Muscle of leg (tissue), 11 donors: ENCODE measurements around the gene KATNIP. TPM values are rescaled to one million over a fixed set of nuclear protein-coding genes. Genes with fewer than 3 reads are reported as not detected.

Experiments
- DNase-seq: peaks from one replicate; pipeline ENCODE4 v3.0.0; 2013
- H3K27ac ChIP-seq: one replicate; pipeline ENCODE4 v1.5.1; 2013; ENCODE audit warnings: mild to moderate bottlenecking, low read length, control low read depth
- H3K27me3 ChIP-seq: one replicate; pipeline ENCODE4 v1.6.1; 2013; ENCODE audit warnings: low read length; ENCODE audit not compliant: control insufficient read depth, insufficient read depth
- H3K36me3 ChIP-seq: one replicate; pipeline ENCODE4 v1.6.1; 2013; ENCODE audit warnings: low read length; ENCODE audit not compliant: control insufficient read depth, insufficient read depth
- H3K4me1 ChIP-seq: one replicate; pipeline ENCODE4 v1.6.1; 2013; ENCODE audit warnings: low read length; ENCODE audit not compliant: control insufficient read depth, insufficient read depth
- H3K4me3 ChIP-seq: one replicate; pipeline ENCODE4 v1.5.1; 2013; ENCODE audit warnings: low read length, control low read depth
- H3K9me3 ChIP-seq: replicated peaks from 2 replicates; pipeline ENCODE4 v1.6.1; 2013; ENCODE audit warnings: low read depth, low read length; ENCODE audit not compliant: control insufficient read depth
- WGBS: methylation state at CpG from one replicate; pipeline ENCODE4 v1.1.5; 2013; ENCODE audit warnings: missing lambda C conversion rate; ENCODE audit not compliant: insufficient coverage; 5-methylcytosine and 5-hydroxymethylcytosine counted together
- polyA plus RNA-seq, 8 donors: library from polyadenylated mRNA; unstranded; fragments of 120-200 nt; gene quantifications; one replicate each; pipeline versions ENCODE4 v1.2.1 to v1.2.3, GENCODE V29; 2013; ENCODE audit warnings: inconsistent platforms in 1 of 8, low replicate concordance in 1 of 8; ENCODE audit not compliant: insufficient read length in 8 of 8, insufficient read depth in 1 of 8
- total RNA-seq: library from RNA; stranded (reverse); fragments of 120-200 nt; gene quantifications from one replicate; pipeline ENCODE4 v1.2.4, GENCODE V29; 2013

Gene KATNIP
- total and polyA plus RNA-seq, 9 donors: 6.3 to 8.9 (median 6.6) TPM

- whole genome bisulfite sequencing: 86% methylated on average over 6 of the region's 11 CpGs
- Histone ChIP-seq H3K9me3 (peaks cover 4% of the 10 kb centered on the region), H3K4me1 (peaks cover 17% of the 10 kb centered on the region), H3K4me3 (no peak overlapping the region), H3K36me3 (peaks cover 77% of the 10 kb centered on the region), H3K27me3 (no peaks in the 10 kb centered on the region), H3K27ac (no peak overlapping the region)
- DNase-seq: no peak
These were observed 33.6 kb upstream of the KATNIP start for GRCh38 chr16:27516365-27516764.

GRCh38 chr16:27517664-27518063, 32.3 kb upstream of the KATNIP start:
- peaks cover 18% of the 10 kb centered on the region for H3K4me1 ChIP-seq
- DNase-seq: no peak
- no peak overlapping the region for H3K4me3 ChIP-seq
- H3K27ac ChIP-seq: no peak overlapping the region
- H3K36me3 ChIP-seq: peaks cover 66% of the 10 kb centered on the region
- H3K27me3 ChIP-seq: no peaks in the 10 kb centered on the region
- WGBS: 87% methylated on average over 5 of the region's 7 CpGs
- H3K9me3 ChIP-seq: peaks cover 4% of the 10 kb centered on the region

DNA sequence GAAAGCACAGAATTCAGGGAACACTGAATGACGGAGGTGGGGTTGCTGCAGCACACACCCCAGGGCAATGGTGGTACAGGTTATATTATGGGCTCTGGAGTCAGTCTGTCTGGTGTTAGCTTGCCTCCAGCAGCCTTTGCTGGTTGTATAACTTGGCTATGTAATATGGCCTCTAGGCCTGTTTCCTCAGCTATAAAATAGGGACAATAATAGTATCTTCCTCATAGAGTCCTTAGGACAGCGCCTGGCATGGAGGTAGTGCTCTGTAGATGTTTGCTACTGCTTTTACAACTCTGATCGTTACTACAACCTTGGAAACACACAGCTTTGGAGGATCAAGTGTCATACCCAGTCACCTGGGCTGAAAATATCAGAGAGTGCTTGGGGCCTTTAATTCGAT, 31.7 kb upstream of the KATNIP start:
- peaks cover 18% of the 10 kb centered on the region for H3K4me1 ChIP-seq
- WGBS: 80% methylated on average over 2 of the region's 4 CpGs
- no peak for DNase-seq
- H3K27ac ChIP-seq: peak overlapping the region; percentile 15
- no peak overlapping the region for H3K4me3 ChIP-seq
- no peaks in the 10 kb centered on the region for H3K27me3 ChIP-seq
- peaks cover 4% of the 10 kb centered on the region for H3K9me3 ChIP-seq
- H3K36me3 ChIP-seq: peaks cover 62% of the 10 kb centered on the region

DNA sequence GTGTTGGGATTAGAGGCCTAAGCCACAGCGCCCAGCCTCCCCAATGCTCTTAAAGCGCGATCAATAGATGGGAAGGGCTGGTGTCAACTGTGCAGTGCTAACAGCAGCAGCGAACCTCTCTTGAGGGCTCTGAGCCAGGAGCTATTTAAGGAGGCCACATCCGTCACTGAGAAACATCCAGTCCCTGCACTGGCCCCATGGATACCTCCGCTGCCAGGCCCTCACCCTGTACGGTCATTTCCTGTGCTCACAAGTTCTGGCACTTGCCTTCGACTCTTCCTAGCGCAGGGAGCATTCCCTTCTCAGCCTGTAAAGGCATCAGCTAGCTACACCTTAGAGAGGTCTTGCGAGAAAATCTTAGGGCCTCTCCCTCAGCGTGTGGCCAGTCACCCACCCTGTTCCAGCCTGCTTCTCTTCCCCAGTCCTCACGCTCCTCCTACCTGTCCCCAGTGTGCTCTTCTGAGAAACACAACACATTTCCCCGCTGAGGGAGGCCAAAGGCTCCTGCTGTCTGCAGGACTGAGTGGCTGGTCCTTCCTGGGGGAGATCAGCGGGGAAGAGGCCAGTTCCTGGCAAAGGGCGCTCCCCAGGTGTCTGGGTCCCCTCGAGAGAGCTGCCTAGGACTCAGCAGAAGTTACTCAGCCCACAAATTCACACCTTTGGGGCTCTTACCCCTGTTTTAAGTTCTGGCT, 28.8 kb upstream of the KATNIP start:
- H3K4me3 ChIP-seq: no peak overlapping the region
- H3K4me1 ChIP-seq: peaks cover 18% of the 10 kb centered on the region
- H3K9me3 ChIP-seq: peaks cover 12% of the 10 kb centered on the region
- peak; percentile 83 for DNase-seq
- H3K27ac ChIP-seq: peak overlapping the region; percentile 88
- H3K36me3 ChIP-seq: peaks cover 61% of the 10 kb centered on the region
- 41% methylated on average over 14 of the region's 16 CpGs for WGBS
- no peaks in the 10 kb centered on the region for H3K27me3 ChIP-seq

GRCh38 chr16:27522173-27522707, 27.7 kb upstream of the KATNIP start:
- Histone ChIP-seq H3K27me3 (no peaks in the 10 kb centered on the region), H3K9me3 (peaks cover 13% of the 10 kb centered on the region), H3K36me3 (peaks cover 62% of the 10 kb centered on the region), H3K27ac (no peak overlapping the region), H3K4me1 (peaks cover 16% of the 10 kb centered on the region), H3K4me3 (no peak overlapping the region)
- no CpG with 5 or more reads among the region's 6 CpGs for WGBS
- no peak for DNase-seq

GRCh38 chr16:27526180-27526579, 23.8 kb upstream of the KATNIP start:
- Histone ChIP-seq H3K27me3 (no peaks in the 10 kb centered on the region), H3K4me3 (no peak overlapping the region), H3K27ac (no peak overlapping the region), H3K4me1 (peaks cover 7% of the 10 kb centered on the region), H3K36me3 (peaks cover 76% of the 10 kb centered on the region), H3K9me3 (peaks cover 13% of the 10 kb centered on the region)
- peak; percentile 50 for DNase-seq
- WGBS: 57% methylated on average over 3 of the region's 6 CpGs

GRCh38 chr16:27528294-27528693, 21.6 kb upstream of the KATNIP start:
- Histone ChIP-seq H3K27me3 (no peaks in the 10 kb centered on the region), H3K36me3 (peaks cover 97% of the 10 kb centered on the region), H3K27ac (no peak overlapping the region), H3K4me3 (no peak overlapping the region), H3K9me3 (peaks cover 13% of the 10 kb centered on the region), H3K4me1 (peaks cover 14% of the 10 kb centered on the region)
- WGBS: 100% methylated on average over 1 of the region's 4 CpGs
- DNase-seq: no peak

- Histone ChIP-seq H3K27ac (no peak overlapping the region), H3K27me3 (no peaks in the 10 kb centered on the region), H3K9me3 (peaks cover 12% of the 10 kb centered on the region), H3K4me3 (no peak overlapping the region), H3K36me3 (peaks cover 98% of the 10 kb centered on the region), H3K4me1 (peaks cover 14% of the 10 kb centered on the region)
- no peak for DNase-seq
- no CpG with 5 or more reads among the region's 6 CpGs for WGBS
These were observed 20.0 kb upstream of the KATNIP start for GRCh38 chr16:27529962-27530361.

DNA sequence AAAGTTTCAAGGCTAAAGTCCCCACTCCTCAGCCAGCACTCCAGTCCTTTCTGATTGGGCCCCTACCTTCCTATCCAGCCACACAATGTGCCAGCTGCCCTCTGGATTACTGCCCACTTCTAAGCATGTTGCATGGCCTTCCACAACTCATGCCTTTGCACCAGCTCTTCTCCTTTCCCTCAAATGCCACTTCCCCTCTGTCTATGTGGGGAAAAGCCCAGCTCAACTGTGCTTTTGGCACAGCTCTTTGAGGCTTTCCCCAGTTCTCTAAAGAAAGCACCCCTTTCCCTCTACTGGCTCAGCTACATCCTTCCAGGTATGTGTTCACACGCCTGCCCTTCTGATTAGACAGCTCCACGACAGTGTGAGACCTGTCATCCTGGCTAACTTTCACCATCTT, 18.8 kb upstream of the KATNIP start:
- H3K27ac ChIP-seq: peak overlapping the region; percentile 31
- WGBS: no CpG with 5 or more reads among the region's 2 CpGs
- DNase-seq: peak; percentile 17
- peaks cover under 1% of the 10 kb centered on the region for H3K9me3 ChIP-seq
- H3K4me3 ChIP-seq: no peak overlapping the region
- peaks cover 14% of the 10 kb centered on the region for H3K4me1 ChIP-seq
- peaks cover 93% of the 10 kb centered on the region for H3K36me3 ChIP-seq
- H3K27me3 ChIP-seq: no peaks in the 10 kb centered on the region

- Histone ChIP-seq H3K27me3 (no peaks in the 10 kb centered on the region), H3K36me3 (peaks cover 91% of the 10 kb centered on the region), H3K4me3 (no peak overlapping the region), H3K27ac (peak overlapping the region; percentile 31), H3K4me1 (peaks cover 14% of the 10 kb centered on the region), H3K9me3 (no peaks in the 10 kb centered on the region)
- WGBS: 81% methylated on average over 14 of the region's 19 CpGs
- DNase-seq: peak; percentile 20
These were observed 17.8 kb upstream of the KATNIP start for GRCh38 chr16:27531826-27532800.
